DLD1 (cell line): ENCODE data around the gene RFNG.

Experiments used
- in situ Hi-C: cut with HindIII; loops from 2 replicates; pipeline ENCODE4 v1.10.0; 2017; ENCODE audit warnings: low sequenced_read_pairs

Gene RFNG

GRCh38 chr17:82059272-82060000 is 7.8 kb upstream of the RFNG start:
- in situ Hi-C loops: no loop called here

GRCh38 chr17:82058855-82059249 is 7.2 kb upstream of the RFNG start:
- in situ Hi-C loops: no loop called here

DNA sequence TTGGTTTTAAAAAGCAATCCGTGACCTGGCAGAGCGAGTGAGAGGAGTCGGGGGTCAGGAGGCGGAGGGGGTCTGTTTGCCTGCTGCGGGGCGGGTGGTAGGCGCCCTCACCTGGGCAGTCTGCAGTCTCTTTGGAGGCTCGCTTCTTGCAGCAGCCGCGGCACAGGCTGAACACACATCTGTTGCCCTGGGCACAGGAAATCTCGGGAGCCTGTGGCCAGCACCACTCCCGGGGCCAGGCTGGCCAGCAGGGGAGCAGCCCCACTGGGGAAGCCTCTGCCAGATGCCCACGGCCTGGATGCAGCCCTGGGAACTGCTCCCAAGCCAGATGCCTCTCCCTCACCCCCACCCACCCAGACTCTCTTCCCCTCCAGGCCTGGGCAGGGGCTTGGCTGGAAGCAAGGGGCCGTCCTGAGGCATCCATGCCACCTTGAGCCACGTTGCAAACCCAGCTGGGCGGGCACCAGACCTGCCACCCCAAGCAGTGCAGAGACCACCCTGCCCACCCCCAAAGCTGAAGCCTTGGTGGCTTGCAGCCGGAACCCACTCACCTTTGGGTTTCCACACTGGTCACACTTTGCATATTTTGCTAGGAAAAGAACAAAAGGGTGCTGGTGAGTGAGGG is 6.7 kb upstream of the RFNG start:
- in situ Hi-C loops: no loop called here

DNA sequence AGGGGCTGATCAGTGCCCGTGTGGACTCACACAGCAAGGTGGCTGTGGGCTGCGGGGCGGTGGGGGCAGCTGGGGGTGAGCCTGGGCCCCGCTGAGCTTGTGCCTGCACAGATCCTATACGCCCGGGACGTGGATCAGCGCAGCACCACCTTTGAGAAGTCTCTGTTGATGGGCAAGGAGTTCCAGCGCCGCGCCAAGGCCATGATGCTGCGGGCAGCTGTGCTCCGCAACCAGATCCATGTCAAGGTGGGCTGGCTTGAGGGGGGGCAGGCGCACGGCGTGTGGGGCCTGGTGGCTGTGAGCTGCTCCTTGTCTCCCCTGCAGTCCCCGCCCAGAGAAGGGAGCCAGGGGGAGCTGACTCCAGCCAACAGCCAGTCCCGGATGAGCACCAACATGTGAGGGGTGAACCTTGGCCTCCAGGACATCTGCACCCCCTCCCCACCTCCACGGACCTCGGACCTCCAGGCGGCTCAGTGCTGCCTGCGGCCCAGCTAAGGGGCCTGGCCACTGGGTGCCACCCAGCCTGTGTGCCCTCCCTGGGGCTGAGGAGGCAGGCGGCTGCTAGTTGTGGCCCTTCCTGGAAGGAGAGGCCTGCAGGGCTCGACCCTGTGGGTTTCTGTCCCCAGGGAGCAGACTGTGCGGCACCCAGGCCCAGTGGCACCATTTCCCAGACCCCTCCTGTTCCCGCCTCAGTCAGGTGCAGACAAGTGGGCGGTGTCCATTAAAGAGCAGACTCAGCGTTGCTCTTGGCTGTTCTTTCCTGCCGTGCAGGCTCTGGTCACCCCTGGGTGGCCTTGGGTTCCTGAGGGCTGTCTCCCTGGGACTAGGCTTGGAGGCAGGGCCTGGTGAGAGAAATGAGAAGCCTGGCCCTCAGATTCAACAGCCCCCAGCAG is 5.4 kb upstream of the RFNG start:
- in situ Hi-C loops: no loop called here

- in situ Hi-C loops: no loop called here
Measured at GRCh38 chr17:82055965-82056728, 4.5 kb upstream of the RFNG start.

DNA sequence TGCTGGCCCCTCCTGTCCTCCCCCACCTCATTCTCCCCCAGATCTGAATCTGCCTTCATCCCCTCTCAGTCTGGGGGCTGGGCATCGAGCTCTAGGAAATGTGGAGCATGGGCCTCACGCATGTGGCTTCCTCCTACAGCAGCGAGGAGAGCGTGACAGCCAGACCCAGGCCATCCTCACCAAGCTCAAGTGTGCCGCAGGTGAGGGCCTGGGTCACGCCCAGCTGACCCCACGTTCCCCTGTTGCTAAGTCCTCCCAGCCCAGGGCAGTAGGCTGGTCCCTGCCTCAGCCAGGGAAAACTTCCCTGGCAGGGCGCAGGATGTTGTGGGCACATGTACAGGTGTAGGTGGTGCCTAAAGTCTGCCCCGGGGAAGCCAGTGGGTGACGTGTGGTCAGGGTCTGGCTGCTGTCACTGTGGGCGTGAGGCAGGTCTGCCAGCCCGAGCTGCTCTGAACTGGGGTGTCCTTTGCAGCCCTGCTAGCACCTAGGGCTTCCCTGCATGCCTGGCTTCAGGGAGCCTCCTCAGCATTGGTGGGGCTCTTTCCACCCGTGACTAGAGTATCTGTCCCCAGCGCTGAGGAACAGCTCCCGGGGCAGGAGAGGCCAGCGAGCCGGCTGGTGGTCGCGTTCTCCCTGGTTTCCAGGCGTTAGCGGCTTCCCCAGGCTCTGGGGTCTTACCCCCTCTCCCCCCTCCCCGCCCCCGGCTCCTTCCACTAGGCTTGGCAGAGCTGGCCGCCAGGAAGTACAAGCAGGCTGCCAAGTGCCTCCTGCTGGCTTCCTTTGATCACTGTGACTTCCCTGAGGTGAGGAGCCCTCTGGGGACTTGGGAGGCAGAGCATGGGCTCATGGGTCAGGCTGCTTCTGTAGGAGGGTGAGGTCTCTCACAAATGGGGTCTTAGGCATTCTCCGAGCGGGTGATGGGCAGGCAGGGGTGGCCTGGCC is 3.7 kb upstream of the RFNG start:
- in situ Hi-C loops: no loop called here

- in situ Hi-C loops: no loop called here
Measured at GRCh38 chr17:82054351-82055022, 2.9 kb upstream of the RFNG start.

GRCh38 chr17:82053556-82054263 is 2.1 kb upstream of the RFNG start:
- in situ Hi-C loops: no loop called here

- in situ Hi-C loops: no loop called here
Measured at GRCh38 chr17:82053130-82053529, 1.5 kb upstream of the RFNG start.

DNA sequence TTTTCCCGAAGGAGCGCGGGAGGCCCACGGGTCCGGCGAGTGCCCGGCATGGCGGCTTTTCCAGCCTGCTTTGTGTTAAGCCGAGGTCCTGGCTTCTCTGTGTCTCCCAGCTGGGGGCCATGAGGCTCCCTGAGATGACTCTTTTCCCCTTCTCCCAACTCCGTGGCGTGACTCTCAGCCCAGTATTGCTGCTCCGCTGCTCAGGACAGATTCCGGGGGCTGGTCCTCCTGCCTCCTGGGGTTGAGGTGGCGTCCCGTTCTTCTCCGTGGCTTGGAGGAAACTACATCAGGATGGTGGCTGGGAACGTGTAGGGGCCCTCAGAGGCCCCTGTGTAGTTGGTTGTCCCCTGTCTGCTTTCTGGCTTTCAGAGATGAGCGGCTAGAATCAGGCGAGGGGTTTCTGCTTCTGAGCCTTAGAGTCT is 1.0 kb upstream of the RFNG start:
- in situ Hi-C loops: no loop called here

- in situ Hi-C loops: no loop called here
Measured at GRCh38 chr17:82050761-82051641, 610 bp downstream of the RFNG start.

- in situ Hi-C loops: no loop called here
Measured at GRCh38 chr17:82050152-82050760, 1.4 kb downstream of the RFNG start.

DNA sequence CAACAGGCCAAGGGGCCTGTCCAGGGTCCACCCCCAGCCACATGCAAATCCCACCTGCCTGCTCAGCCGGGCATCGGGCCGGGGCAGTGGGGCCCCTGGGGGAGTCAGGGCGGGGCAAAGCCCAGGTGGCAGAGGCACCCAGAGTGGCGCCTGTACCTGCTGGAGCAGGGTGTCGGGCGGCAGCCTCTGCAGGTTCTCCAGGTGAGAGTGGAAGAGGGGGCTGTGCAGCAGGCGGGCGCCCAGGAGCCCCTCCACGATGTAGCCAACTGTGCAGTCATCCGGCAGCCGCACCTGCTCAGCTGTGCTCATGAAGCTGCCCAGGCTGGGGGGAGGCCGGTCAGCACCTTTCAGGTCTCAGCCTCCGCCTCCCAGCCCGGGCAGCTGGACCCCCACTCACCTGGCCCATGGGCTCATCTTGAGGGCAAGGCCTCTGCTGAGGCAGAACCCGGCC is 2.1 kb downstream of the RFNG start:
- in situ Hi-C loops: no loop called here

DNA sequence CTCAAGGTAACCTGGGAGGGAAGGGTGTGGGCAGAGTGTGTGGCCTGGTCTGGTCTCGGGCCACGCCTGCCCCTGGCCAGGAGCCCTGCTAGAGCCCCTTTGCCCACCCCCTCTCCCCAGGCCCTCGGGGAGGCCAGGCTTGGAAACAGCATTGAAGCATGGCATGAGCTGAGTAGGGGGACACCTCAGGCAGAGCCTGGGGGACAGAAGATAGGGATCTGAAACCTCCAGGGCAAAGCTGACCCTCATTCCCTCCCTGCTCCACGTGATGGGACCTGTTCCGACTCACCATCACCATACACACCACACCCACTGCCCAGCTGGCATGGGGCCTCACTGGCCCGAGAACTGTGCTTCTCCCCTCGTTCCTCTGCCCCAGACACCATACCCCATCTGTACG is 2.5 kb downstream of the RFNG start:
- in situ Hi-C loops: no loop called here

GRCh38 chr17:82048571-82048971 is 3.0 kb downstream of the RFNG start:
- in situ Hi-C loops: no loop called here

DNA sequence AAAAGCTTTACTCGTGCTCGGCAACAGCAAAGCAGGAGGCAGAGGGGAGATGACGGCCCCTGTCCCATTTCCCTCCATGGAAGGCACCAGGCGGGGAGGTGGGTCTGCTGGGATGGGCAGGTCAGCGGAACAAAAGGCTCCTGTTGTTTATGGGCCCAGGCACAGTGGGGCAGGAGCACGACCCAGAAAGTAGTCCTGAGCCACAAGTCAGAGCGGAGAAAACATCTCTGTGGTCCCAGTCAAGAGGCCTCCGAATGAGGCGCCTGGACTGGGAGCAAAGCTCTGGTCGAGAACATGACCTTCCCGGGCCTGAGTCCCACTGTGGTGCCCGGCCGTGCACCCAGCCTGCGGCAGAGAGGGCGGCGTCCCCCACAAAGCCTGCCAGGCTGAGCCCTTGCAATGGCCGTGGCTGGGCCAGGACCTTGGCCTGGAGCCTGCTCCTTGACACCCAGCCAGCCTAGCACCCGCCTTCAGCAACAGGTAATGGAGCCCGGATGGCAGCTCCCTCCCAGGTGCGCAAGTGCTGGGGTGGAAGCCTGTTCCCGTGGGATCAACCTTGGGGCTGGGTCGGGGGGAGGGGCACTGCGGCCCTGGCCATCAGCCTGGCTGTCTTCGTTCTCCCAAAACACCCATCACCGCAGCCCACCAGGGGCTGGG is 3.6 kb downstream of the RFNG start:
- in situ Hi-C loops: no loop called here

DNA sequence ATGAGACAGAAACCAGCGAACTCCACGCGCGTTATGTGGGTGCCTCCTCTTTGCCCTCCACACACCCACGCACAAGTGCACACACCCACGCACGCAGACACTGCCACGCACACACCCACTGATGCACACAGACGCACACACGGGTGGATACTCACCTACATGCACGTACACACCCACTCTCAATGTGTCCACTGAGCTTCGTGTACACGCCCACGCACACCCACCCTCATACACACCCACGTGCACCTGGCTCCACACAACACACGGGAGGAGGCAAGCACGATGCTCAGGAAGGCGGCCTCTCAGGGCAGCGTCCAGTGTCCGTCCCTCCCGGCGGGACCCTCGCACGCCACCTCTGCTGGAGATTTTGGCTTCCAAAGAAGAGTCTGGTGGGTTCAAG is 4.2 kb downstream of the RFNG start:
- in situ Hi-C loops: no loop called here
